Measurements from ENCODE around the gene CMTM3. TPM values are rescaled to one million over a fixed set of nuclear protein-coding genes. Genes with fewer than 3 reads are reported as not detected.
"Not testable (repeated sequence)": the region's sequence is repeated elsewhere in the genome, so short reads cannot be mapped to it uniquely, and the experiment has no call there.

Gene CMTM3
- polyA plus RNA-seq, 1 donor = 57.2 TPM

DNA sequence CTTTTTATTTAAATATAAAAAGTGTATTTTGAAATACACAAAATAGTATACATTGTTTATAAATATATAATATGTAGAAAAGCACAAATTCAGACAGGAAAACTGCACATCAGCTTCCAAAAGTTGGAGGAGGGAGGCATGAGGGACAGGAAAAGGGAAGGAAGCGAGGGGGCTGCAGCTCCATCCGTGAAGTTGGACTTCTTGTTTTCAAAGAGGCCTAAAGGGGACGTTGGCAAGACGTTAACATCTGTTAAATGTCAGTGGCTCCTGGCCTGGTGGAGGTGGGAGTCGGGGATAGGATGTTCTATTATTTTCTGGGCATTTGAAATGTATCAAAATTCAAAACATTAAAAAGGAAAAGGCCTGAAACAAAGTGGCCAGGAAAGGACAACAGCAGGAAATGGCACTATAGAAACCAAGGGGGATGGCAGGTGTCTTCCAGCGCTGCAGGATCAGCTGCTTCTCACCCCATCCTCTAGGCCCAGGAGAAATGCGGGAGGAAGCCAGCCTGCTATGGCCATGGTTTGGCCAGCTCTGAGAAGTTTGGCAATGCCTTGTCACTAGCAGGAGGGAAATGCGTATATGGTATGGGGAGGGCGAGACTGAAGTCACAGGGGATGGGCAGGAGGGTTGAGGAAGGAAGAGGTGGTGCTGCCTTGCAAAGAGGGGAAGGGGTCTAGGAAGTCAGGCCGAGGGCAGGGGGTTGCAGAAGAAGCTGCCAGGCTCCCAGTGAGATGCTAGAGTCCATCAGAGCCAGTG is 18.8 kb upstream of the CMTM3 start:
- DNase-seq (ENCODE audit: low read depth) = no peak

DNA sequence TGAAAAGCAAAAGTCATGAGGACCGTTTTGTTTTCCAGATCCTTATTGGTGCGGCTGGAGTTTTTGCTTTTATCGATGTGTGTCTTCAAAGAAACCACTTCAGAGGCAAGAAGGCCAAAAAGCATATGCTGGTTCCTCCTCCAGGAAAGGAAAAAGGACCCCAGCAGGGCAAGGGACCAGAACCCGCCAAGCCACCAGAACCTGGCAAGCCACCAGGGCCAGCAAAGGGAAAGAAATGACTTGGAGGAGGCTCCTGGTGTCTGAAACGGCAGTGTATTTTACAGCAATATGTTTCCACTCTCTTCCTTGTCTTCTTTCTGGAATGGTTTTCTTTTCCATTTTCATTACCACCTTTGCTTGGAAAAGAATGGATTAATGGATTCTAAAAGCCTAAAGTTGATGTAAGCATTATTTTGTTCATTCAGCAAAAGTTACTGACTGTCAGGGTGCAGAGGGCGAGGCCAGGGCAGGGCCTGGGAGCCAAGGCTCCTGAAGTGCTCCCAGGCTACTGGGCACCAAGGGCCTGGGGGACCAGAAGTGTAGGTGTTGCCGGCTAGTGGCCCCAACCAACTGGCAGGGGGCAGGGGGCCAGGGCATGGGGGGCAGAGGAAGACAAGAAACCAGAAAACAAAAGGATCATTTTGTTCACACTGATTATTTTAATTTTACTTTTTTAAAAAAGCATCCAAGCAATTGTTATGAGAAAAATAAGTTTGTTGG is 16.5 kb upstream of the CMTM3 start:
- no peak for DNase-seq (ENCODE audit: low read depth)

DNA sequence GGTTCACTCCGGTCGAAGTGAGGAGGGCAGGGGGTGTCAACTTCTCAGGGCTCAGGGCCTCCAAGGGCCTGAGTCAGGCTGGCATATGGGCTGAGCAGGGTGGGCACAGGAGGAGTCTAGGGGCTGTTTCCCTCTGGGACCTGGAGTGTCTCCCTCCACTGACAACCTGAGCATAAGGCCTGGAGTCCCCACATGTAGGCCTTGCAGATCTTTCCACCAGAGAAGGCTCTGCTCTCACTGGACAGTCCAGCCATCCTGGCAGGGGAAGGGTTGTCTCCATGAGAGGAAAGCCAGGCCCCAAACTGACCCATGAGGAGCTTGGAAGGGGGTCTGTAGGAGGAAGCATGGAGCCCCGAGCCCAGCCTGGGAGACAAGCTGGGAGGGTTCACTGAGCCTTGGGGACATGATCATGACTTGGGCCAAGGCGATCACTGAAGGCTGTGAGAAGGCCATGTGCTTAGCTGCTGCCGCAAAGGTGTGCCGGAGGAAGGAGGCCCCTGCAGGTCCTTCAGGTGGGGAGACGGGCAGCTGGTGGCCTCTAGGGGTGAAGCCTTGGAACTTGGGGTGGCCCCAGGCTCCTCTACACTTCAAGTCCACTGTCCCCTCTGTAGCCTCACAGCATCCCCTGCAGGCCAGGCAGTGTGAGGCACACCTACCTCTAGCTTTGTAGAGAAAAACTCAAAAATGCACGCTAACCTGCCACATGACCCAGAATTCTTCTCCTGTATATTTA is 15.4 kb upstream of the CMTM3 start:
- no peak for DNase-seq (ENCODE audit: low read depth)

DNA sequence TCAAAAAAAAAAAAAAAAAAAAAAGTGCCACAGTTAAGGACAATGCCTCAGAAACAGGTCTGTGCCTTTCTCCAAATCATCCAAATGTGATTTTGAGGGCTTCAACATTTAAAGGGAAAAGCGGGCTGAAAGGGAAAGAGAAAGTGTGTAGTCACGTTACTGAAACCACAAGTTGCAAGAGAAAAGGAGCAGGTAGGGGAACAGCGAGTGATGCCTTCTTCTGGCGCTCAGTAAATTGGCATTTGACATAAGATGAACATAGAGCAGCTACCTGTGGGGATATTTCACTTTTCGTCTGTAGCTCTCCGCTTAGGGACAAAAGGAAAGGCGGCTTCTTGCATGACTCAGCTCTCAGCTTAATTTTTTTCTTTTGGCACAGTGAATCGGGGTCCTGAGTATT is 14.2 kb upstream of the CMTM3 start:
- DNase-seq (ENCODE audit: low read depth) = no peak

DNA sequence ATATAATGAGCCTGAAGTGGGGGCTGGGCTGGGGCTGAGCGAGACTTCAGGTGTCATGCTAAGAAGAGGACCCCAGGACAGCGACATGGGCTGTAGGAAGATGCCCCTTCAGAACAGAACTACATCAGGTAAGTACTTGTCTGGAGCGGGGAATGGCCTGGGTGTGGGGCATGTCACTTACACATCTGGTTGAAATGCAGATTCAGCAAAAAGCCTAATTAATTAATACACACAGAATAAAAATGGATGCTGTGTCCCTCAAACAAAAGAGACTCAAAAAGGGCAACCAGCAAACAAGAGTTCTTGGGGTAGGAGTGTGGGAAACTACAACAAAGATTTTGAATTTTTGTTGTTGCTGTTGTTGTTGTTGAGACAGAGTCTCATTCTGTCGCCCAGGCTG is 13.5 kb upstream of the CMTM3 start:
- DNase-seq (ENCODE audit: low read depth) = no peak

DNA sequence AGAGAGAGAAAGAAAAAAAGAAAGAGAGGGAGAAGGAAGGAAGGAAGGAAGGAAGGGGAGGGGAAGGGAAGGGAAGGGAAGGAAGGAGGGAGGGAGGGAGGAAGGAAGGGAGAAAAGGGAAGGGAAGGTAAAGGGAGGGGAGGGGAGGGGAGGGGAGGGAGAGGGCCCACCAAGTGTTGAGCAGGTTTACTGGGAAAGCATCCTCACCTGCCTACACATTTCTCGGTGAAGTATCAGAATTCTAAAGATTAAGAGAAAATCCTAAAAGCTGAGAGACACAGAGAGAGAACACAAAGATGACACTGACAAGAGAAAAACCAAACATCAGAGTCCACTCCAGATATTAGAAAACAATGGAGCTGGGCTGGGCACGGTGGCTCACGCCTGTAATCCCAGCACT is 12.3 kb upstream of the CMTM3 start:
- DNase-seq (ENCODE audit: low read depth) = no peak

DNA sequence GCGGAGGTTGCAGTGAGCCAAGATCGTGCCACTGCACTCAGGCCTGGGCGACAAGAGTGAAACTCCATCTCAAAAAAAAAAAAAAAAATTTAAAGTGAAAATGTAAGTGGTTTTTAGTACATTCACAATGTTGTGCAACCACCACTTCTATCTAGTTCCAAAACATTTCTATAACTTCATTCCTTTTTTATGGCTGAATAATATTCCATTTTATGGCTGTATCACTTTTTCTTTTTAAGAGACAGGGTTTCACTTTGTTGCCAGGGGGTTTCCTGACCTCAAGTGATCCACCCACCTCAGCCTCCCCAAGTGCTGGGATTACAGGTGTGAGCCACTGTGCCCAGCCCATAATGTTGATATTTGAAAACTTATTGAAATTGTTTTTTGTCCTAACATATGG is 11.7 kb upstream of the CMTM3 start:
- DNase-seq (ENCODE audit: low read depth) = no peak

DNA sequence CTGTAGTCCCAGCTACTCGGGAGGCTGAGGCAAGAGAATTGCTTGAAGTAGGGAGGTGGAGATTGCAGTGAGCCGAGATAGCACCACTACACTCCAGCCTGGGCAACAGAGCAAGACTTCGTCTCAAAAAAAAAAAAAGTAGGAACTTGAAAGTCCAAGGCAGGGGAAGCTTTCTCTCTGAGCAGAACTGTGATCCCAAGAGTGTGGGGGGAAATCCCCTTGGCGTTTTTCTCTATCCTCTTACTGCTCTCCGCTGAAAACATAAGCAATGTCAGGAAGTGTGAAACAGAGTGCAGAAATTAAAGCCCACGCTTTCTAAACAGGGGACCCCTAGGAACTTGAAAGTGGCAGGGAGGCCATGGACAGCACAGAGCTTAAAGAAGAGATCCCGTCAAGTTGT is 9.8 kb upstream of the CMTM3 start:
- DNase-seq (ENCODE audit: low read depth) = no peak

DNA sequence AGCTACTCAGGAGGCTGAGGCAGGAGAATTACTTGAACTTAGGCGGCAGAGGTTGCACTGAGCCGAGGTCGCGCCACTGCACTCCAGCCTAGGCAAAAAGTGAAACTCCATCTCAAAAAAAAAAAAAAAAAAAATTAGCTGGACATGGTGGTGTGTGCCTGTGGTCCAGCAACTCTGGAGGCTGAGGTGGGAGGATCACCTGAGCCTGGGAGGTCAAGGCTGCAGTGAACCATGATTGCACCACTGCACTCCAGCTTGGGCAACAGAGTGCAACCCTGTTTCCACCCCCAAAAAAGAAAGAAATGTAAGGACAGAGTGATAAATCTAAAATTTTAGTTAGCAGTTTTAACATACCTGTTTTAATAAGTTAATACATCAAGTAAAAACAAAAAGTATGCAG is 7.9 kb upstream of the CMTM3 start:
- not testable (repeated sequence) for DNase-seq (ENCODE audit: low read depth)

DNA sequence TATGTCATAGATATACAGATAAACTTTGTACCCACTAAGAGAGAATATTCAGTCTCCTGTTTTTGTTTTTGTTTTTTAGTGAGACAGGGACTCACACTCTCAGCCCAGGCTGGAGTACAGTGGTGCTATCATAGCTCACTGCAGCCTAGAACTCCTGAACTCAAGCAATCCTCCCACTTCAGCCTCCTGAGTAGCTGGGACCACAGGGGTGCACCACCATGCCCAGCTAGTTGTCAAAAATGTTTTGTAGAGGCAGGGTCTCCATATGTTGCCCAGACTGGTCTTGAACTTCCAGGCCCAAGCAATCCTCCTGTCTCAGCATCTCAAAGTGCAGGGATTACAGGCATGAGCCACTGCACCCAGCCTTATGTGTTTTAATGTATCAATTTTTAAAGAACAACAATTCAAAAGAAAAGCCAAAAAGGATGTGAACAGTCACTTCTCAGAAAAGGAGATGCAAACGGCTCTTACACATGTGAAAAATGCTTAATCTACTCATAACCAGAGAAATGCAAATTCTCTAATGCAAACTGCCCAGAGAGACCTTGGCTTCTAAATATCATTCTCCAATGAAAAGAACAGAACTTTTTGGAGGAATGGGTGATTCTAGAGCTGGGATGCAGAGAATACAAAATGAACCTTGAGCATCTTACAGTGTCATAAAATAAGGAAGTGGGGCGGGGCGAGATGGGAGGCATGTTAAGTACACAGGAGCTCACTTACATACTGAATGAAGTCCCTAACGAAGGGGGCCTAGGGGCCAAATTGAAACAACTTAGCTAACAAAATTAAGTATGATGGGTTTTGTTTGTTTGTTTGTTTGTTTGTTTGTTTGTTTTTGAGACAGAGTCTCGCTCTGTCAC is 7.3 kb upstream of the CMTM3 start:
- no peak for DNase-seq (ENCODE audit: low read depth)

DNA sequence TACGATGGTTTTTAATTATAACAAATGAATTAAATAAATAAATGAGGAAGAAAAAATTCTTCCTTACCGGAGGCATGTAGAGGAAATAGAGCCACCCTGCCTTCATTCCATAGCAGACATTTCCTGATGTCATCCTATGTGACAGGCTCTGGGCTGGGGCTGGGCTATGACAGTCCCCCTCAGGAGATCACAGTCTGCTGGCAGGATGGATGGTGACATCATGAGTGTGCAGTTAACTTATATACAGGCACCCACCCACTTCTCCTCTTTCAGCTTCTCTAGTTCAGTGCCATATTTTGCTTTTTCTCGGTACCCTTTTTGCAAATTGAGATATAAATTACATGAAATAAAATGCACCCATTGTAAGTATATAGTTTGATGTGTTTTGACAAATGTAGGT is 6.4 kb upstream of the CMTM3 start:
- DNase-seq (ENCODE audit: low read depth) = no peak

DNA sequence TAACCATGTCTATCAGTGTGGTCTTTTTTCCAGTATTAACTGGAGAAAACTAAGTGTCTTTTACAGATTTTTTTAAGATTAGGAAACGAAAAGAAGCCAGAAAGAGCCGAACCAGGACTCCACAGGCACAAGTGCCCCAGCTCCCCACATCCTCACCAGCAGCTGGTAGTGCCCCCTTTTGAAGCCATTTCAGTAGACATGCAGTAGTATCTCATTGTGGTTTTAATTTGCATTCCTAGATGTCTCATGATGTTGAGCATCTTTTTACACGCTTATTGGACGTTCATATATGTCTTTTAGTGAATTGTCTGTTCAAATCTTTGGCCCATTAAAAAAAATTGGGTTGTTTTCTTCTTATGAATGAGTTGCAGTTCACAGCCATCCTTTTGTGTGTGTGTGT is 4.8 kb upstream of the CMTM3 start:
- DNase-seq (ENCODE audit: low read depth) = no peak

DNA sequence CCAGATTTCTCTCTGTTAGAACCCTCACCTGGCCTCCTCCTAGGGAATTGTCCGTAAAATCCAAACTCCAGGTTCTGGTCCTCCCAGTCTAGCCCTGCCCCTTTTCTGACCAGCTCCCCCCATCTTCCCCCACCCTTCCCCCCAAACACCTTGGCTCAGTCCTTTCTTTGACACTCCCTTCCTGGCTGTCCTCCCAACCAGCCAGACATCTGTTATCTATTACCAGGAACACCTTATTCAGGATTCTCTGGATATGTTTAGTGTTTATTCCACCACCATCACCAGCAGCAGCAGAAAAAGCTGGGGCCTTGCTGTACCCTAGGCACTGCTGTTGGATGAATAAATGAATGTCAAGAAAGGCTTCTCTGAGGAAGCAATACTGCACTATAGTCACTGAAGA is 4.0 kb upstream of the CMTM3 start:
- DNase-seq (ENCODE audit: low read depth) = no peak

DNA sequence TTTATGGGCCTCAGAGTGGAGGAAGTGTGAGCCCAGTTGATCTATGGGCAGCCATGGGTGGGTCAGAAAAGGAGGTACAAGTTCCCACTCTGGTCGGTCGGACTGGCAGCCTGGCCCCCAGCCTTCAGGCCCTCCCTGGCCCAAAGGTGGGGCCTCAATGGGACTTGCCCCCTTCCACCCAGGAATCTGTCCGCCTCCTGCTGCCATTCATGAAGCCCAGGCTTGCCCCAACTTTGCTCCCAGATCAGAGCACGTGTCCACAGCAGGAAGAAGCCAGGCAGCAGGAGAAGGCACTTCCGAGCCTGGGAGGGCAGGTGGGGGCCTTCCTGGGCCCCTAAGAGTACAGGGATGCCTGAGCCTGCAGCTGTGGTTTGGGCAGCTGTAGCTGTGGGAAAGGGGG is 3.0 kb upstream of the CMTM3 start:
- DNase-seq (ENCODE audit: low read depth) = no peak

DNA sequence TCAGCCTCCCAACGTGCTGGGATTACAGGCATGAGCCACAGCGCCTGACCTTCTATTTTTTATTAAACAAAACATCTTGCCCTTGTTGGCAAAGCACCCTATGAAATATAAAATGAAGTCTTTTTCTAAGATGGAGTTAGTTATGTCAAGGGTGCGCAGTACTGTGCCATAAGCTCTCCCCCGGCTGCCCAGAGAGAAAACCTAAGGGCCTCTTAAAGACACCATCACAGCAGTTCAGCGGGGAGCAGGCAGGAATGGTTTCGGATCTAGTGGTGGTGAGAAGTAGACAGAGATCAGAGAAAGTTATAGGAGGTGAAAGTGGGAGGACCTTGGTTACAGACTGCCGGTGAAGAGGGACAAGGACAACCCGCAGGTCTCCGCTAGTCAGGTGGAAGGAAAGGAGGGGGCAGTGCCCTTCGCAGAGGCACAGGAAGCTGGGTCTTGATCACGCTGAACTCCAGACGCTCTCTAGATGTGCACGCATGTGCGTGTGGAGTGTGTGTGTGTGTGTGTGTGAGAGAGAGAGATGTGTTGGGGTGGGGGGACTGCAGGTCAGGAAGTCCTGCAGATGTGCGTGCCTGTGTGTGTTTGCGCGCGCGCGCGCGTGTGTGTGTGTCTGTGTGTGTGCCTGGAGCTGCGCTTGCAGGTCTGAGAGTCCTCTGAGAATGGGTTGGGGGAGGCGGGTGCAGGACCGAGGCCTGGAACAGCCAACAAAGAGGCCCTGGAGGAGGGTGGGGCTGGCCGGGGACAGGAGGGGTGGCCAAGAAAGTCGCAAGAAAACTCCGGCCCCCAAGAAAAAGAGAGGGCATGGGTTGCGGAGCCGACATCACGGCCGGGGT is 748 bp upstream of the CMTM3 start:
- DNase-seq (ENCODE audit: low read depth) = no peak

DNA sequence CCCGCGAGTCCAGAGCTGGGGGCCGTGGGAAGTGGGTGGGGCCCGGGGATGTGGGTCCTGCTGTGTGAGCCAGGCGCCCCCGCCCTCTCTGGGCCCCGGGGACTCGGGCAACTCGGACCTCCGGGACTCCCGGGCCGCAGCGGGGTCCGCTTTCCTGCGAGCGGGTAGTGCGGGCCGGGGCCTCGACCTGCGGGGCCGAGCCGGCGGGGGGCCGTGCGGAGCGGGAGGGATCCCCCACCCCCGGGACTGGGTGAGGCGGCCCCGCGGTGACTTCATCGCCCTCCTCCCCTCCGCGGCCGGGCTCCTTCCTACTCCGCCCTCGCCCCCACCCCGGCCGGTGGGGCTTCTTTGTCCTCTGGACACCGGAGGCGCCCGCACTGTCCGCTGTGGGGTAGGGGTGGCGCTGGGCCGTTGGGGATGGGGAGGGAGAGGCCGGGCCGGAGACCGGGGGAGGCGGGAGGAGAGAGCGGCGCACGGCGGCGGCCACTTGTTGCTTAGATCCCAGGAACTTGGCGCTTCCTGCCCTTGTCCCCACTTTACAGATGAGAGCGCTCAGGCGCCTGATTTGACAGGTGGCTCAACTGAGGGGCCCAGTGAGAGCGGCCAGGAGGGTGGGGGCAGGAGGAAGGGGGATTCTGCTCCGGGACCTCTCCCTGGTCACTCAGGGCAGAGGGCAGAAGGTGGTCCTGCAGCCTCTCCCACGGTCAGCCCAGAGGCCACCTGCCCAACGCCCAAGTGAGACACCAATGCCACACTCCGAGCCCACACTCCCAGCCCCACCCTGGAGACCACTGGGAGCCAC is 874 bp downstream of the CMTM3 start:
- DNase-seq (ENCODE audit: low read depth) = no peak

DNA sequence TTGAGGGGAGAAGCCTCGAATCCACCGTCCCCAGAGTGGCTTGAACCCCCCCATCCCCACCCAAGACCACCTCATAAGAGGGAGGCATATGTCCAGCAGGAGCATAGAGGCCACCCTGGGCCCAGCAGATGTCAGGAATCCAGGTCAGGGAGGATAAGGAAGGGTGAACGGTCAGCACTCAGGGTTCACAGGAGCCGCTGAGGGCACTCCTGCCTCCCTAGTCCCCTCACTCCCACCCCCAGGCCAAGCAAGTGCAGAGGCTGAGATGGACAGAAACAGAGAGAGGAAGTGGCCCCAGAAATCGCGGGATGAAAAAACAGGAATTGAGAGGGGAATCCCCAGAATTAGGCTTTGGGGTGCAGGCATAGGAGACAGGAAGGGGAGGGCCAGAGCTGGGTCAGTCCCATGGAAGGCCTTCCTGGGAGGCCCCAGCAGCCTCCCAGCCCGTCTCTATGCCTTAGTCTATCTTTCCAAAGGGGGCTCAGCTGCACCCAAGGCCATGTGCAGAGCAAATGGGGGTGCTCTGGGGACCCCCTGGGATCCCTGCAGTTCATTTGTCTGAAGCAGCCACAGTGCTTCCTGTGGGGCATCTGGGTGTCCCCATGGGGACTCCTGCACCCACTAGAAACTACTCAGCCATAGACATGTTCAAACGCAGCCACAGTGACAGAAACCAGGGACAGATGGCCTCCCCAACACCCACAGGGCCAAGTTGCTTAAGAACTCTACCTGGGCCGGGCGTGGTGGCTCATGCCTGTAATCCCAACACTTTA is 1.7 kb downstream of the CMTM3 start:
- no peak for DNase-seq (ENCODE audit: low read depth)

DNA sequence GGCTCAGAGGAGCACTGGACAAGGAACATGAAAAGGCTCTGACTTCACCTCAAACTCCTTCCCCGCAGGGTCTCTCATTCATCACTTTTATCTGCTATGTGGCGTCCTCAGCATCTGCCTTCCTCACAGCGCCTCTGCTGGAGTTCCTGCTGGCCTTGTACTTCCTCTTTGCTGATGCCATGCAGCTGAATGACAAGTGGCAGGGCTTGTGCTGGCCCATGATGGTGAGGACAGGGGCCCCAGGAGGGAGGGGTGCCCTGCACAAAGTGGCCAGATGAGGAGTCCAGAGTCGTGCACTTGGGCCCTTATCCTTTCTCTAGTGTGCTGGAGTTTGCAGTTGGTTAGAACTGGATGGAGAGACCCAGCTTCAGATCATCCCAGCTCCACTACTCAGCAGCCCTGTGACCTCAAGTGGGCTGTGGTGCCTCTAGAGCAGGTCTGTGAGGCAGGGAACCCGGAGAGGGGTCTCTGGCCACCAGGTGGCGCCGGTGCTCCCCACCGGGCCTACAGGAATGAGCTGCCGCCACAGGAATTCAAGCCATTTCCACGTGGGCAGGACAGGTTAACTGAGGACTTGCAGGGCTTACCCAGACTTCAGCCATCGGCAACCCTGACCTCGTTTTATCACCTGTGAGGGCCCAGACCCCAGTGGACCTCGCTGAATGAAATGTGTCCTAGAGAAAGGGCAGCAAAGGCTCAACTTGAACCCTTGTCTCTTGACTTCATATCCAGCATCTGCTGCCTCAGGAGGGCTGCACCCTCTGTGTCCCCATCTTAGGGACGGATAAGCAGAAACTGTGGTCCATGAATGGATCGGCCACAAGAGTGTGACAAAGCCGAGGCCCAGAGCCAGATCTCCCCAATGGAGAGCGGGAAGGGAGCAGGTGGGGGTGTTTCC is 4.0 kb downstream of the CMTM3 start:
- DNase-seq (ENCODE audit: low read depth) = no peak
